HCT116 (cell line): ENCODE data around the gene MARCHF3.

Source experiments
- CEBPB ChIP-seq: IDR thresholded peaks from 2 replicates; pipeline ENCODE4 v1.6.1; 2012; ENCODE audit warnings: low read depth
- CTCF ChIP-seq, 3 experiments: fragments of 200-600 bp in 1 of 3; sonication (generic) in 1 of 3; IDR thresholded peaks in 2 of 3; conservative IDR thresholded peaks in 1 of 3; 2 replicates each; pipeline ENCODE4 v1.5.1; 2012 to 2017; ENCODE audit warnings: low read depth in 2 of 3, low read length in 2 of 3, antibody characterized with exemption in 1 of 3, borderline replicate concordance in 1 of 3, control low read depth in 1 of 3, mild to moderate bottlenecking in 1 of 3, mixed read lengths in 1 of 3, mixed run types in 1 of 3, moderate library complexity in 1 of 3; ENCODE audit not compliant: insufficient read depth in 1 of 3
- EZH2 ChIP-seq: fragments of 200-600 bp; sonication (generic); IDR thresholded peaks from 2 replicates; pipeline ENCODE4 v1.6.1; 2017; ENCODE audit warnings: antibody characterized with exemption, mixed run types
- JUND ChIP-seq: IDR thresholded peaks from 2 replicates; pipeline ENCODE4 v1.6.1; 2012
- MAX ChIP-seq: IDR thresholded peaks from 2 replicates; pipeline ENCODE4 v1.6.1; 2012
- POLR2A ChIP-seq: IDR thresholded peaks from 2 replicates; pipeline ENCODE4 v1.7.0; 2011; ENCODE audit warnings: borderline replicate concordance; ENCODE audit not compliant: insufficient read depth, insufficient read length; ENCODE audit errors: extremely low read depth
- RAD21 ChIP-seq: IDR thresholded peaks from 2 replicates; pipeline ENCODE4 v1.6.1; 2012; ENCODE audit warnings: low read depth, mild to moderate bottlenecking
- REST ChIP-seq: IDR thresholded peaks from 2 replicates; pipeline ENCODE4 v1.6.1; 2012; ENCODE audit warnings: low read depth
- SP1 ChIP-seq: IDR thresholded peaks from 2 replicates; pipeline ENCODE4 v1.6.1; 2012; ENCODE audit warnings: low read depth
- YY1 ChIP-seq: IDR thresholded peaks from 2 replicates; pipeline ENCODE4 v1.6.1; 2011; ENCODE audit warnings: low read length, low read depth, moderate library complexity, mild to moderate bottlenecking; ENCODE audit not compliant: insufficient replicate concordance; ENCODE audit errors: extremely low read depth
- ZBTB33 ChIP-seq: IDR thresholded peaks from 2 replicates; pipeline ENCODE4 v1.6.1; 2011; ENCODE audit warnings: mild to moderate bottlenecking, low read length, moderate library complexity; ENCODE audit not compliant: insufficient replicate concordance; ENCODE audit errors: extremely low read depth
- ZFX ChIP-seq: fragments of 450-650 bp; IDR thresholded peaks from 2 replicates; pipeline ENCODE4 v1.6.1; 2017
- ZNF274 ChIP-seq: fragments of 200-500 bp; sonication (Bioruptor generic); IDR thresholded peaks from 2 replicates; pipeline ENCODE4 v1.6.1; 2014; ENCODE audit warnings: mild to moderate bottlenecking, low read depth, low read length, inconsistent platforms

GRCh38 chr5:126847826-126848251, 182.5 kb downstream of the MARCHF3 start:
- TF ChIP-seq POLR2A (no peak), SP1 (no peak), REST (no peak), RAD21 (no peak), MAX (no peak), CTCF (IDR thresholded peaks at IDR 0.05 in 2 of 3, conservative IDR thresholded peaks at IDR 0.05 in 1 of 3; ENCODE audit: borderline replicate concordance in 1 of 3, insufficient read depth in 1 of 3, low read depth in 2 of 3, low read length in 2 of 3) (no peak), CEBPB (no peak), EZH2 (no peak), JUND (no peak), ZBTB33 (no peak), ZNF274 (no peak), ZFX (no peak), YY1 (no peak)
